ENCODE measurements around the gene ABCB10. TPM values are rescaled to one million over a fixed set of nuclear protein-coding genes. Genes with fewer than 3 reads are reported as not detected.

The ABCB10 gene
- total and polyA plus RNA-seq, 4 donors = 14.5 to 20.0 (median 17.5) TPM

DNA sequence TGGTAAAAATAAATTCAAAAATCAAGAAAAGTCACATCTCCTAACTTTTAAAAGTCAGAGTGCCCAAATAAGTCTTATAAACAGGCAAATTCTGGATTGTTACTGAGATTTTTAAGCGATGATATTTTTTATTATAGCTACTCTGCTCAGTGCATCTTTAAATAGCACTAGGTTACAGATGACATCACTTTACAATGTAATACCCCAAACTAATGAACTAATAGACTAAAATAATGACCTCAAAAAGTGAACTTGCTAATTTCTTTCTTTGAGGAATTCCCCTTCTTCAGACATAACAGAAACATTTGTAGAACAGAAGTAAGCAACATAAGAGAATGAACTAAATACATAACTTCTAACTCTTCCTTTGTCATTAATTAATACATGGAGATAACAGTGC lies 91.6 kb downstream of the ABCB10 start:
- H3K4me1 ChIP-seq (ENCODE audit: control insufficient read depth, insufficient read depth, low read length) = no peaks in the 10 kb centered on the region
- H3K4me3 ChIP-seq (ENCODE audit: low read depth, low read length) = no peak overlapping the region
- no CpG with 5 or more reads among the region's 1 CpG for WGBS (ENCODE audit: insufficient coverage)
- no peak for DNase-seq (ENCODE audit: low read depth in 4 of 6, low spot score in 6 of 6)
- H3K36me3 ChIP-seq (ENCODE audit: control insufficient read depth, insufficient read depth, low read length) = peaks cover 45% of the 10 kb centered on the region
- no peaks in the 10 kb centered on the region for H3K9me3 ChIP-seq (ENCODE audit: control insufficient read depth, insufficient read depth, low read length)
- H3K27me3 ChIP-seq (ENCODE audit: control insufficient read depth, insufficient read depth, low read length) = no peaks in the 10 kb centered on the region
- H3K27ac ChIP-seq (ENCODE audit: low read depth, low read length) = no peak overlapping the region

Small RNA genes within 50 kb of the gene (small RNA-seq; reads per million reads assigned to genes)
- gene HMGN2P19 (ENCODE audit: low replicate concordance) = not detected
- not detected for gene RNA5SP78 (ENCODE audit: low replicate concordance)
- gene RNU4-21P (ENCODE audit: low replicate concordance) = not detected

Other genes starting within 250 kb of the ABCB10 start
- gene CCSAP, start 215.7 kb downstream of the ABCB10 start, total RNA-seq = 10 to 100 TPM; 14.0 to 34.7 TPM
- gene CCSAP, start 215.7 kb downstream of the ABCB10 start, polyA plus RNA-seq (ENCODE audit: insufficient read length in 2 of 2) = 10 to 100 TPM; 19.3 to 23.2 TPM
- gene ACTA1, start 124.6 kb downstream of the ABCB10 start, total RNA-seq = 1 to 10 TPM; 1.5 to 1.7 TPM
- 10 to 100 TPM in 1 of 2 donors, 1 to 10 TPM in 1; 3.2 to 17.9 TPM for gene ACTA1, start 124.6 kb downstream of the ABCB10 start, polyA plus RNA-seq (ENCODE audit: insufficient read length in 2 of 2)
- gene NUP133, start 50.4 kb downstream of the ABCB10 start, total RNA-seq = 10 to 100 TPM; 46.4 to 57.5 TPM
- 10 to 100 TPM; 38.8 to 41.2 TPM for gene NUP133, start 50.4 kb downstream of the ABCB10 start, polyA plus RNA-seq (ENCODE audit: insufficient read length in 2 of 2)
- gene TAF5L, start 67.4 kb upstream of the ABCB10 start, total RNA-seq = 10 to 100 TPM; 14.3 to 16.5 TPM
- gene TAF5L, start 67.4 kb upstream of the ABCB10 start, polyA plus RNA-seq (ENCODE audit: insufficient read length in 2 of 2) = 10 to 100 TPM; 17.2 to 18.0 TPM
- 10 to 100 TPM in 1 of 2 donors, 1 to 10 TPM in 1; 7.8 to 11.0 TPM for gene URB2, start 67.5 kb upstream of the ABCB10 start, total RNA-seq
- gene URB2, start 67.5 kb upstream of the ABCB10 start, polyA plus RNA-seq (ENCODE audit: insufficient read length in 2 of 2) = 1 to 10 TPM; 6.5 to 8.2 TPM

All from spinal cord (tissue), 10 donors.